SK-N-SH (cell line): ENCODE results near the gene NUP54. TPM values are rescaled to one million over a fixed set of nuclear protein-coding genes. Genes with fewer than 3 reads are reported as not detected.

Source experiments
- CTCF ChIA-PET: fragments of 300-600, 350-600 bp; formaldehyde crosslinking; extraction: SDS; loops from one replicate; lab custom pipeline; 2021; lab: Yijun Ruan, JAX
- POLR2A ChIA-PET: fragments of 350-600 bp; sonication (Branson Sonifier 250); formaldehyde crosslinking; extraction: SDS; loops from one replicate; lab custom pipeline; 2020; ENCODE audit warnings: antibody characterized with exemption, inconsistent platforms; lab: Yijun Ruan, JAX
- DNase-seq: peaks from one replicate; pipeline ENCODE4 v3.0.0; 2012
- H2AFZ ChIP-seq: fragments of 200-600 bp; sonication (generic); 2 replicates; pipeline ENCODE4 v1.8.1; 2016; ENCODE audit warnings: antibody characterized with exemption, mild to moderate bottlenecking, low read depth
- H3F3A ChIP-seq: fragments of 200-600 bp; sonication (generic); replicated peaks from 2 replicates; pipeline ENCODE3; 2016; ENCODE audit warnings: antibody characterized with exemption, mild to moderate bottlenecking; ENCODE audit not compliant: insufficient read depth
- H3K27ac ChIP-seq, 2 experiments: fragments of 200-500 bp in 1 of 2; fragments of 200-600 bp in 1 of 2; sonication (Bioruptor generic) in 1 of 2; sonication (generic), shearing (Covaris generic) in 1 of 2; 2 replicates each; pipeline versions ENCODE4 v1.5.1 to v1.6.1; 2014 to 2016; ENCODE audit warnings: low read depth in 2 of 2, inconsistent platforms in 1 of 2, low read length in 1 of 2, mild to moderate bottlenecking in 1 of 2, mixed read lengths in 1 of 2
- H3K27me3 ChIP-seq: fragments of 200-600 bp; sonication (generic), shearing (Covaris generic); 2 replicates; pipeline ENCODE4 v1.6.1; 2016; ENCODE audit warnings: mixed run types; ENCODE audit not compliant: insufficient read depth
- H3K36me3 ChIP-seq, 2 experiments: fragments of 200-500 bp in 1 of 2; fragments of 200-600 bp in 1 of 2; sonication (Bioruptor generic) in 1 of 2; sonication (generic) in 1 of 2; replicated peaks in 1 of 2; 2 replicates each; pipeline versions ENCODE3 to v1.5.1; 2014 to 2016; ENCODE audit warnings: low read length in 1 of 2, mild to moderate bottlenecking in 1 of 2; ENCODE audit not compliant: insufficient read depth in 2 of 2, control insufficient read depth in 1 of 2
- H3K4me1 ChIP-seq, 2 experiments: fragments of 200-500 bp in 1 of 2; fragments of 200-600 bp in 1 of 2; sonication (Bioruptor generic) in 1 of 2; sonication (generic), shearing (Covaris generic) in 1 of 2; 2 replicates each; pipeline versions ENCODE4 v1.5.1 to v1.6.1; 2014 to 2016; ENCODE audit warnings: low read depth in 1 of 2, low read length in 1 of 2, mixed run types in 1 of 2; ENCODE audit not compliant: insufficient read depth in 2 of 2, control insufficient read depth in 1 of 2
- H3K4me2 ChIP-seq: fragments of 200-600 bp; sonication (generic), shearing (Covaris generic); 2 replicates; pipeline ENCODE4 v1.6.1; 2017; ENCODE audit warnings: mixed run types
- H3K4me3 ChIP-seq, 2 experiments: fragments of 200-500 bp in 1 of 2; fragments of 200-600 bp in 1 of 2; sonication (Bioruptor generic) in 1 of 2; sonication (generic), shearing (Covaris generic) in 1 of 2; 2 replicates each; pipeline versions ENCODE4 v1.5.1 to v1.8.1; 2014 to 2016; ENCODE audit warnings: low read depth in 2 of 2, inconsistent platforms in 1 of 2, low read length in 1 of 2, mild to moderate bottlenecking in 1 of 2, mixed read lengths in 1 of 2, moderate library complexity in 1 of 2
- H3K79me2 ChIP-seq: fragments of 200-600 bp; sonication (generic); 2 replicates; pipeline ENCODE4 v1.8.1; 2017; ENCODE audit warnings: mild to moderate bottlenecking; ENCODE audit not compliant: insufficient read depth
- H3K9ac ChIP-seq: fragments of 200-600 bp; sonication (generic); 2 replicates; pipeline ENCODE4 v1.6.1; 2017; ENCODE audit warnings: mixed run types
- H3K9me2 ChIP-seq: fragments of 200-600 bp; sonication (generic); 2 replicates; pipeline ENCODE4 v1.6.1; 2017; ENCODE audit warnings: mixed run types
- H3K9me3 ChIP-seq: fragments of 200-600 bp; sonication (generic); 2 replicates; pipeline ENCODE4 v1.6.1; 2017; ENCODE audit warnings: mixed run types, mild to moderate bottlenecking, moderate library complexity
- H4K20me1 ChIP-seq: fragments of 200-600 bp; sonication (generic); 2 replicates; pipeline ENCODE4 v1.6.1; 2017; ENCODE audit warnings: mild to moderate bottlenecking, mixed run types; ENCODE audit not compliant: insufficient read depth
- CHD2 ChIP-seq: fragments of 150-350 bp; IDR thresholded peaks from 2 replicates; pipeline ENCODE4 v1.6.1; 2018; ENCODE audit warnings: low read length; ENCODE audit not compliant: partially characterized antibody
- EP300 ChIP-seq, 2 experiments: IDR thresholded peaks; 2 replicates each; pipeline versions ENCODE4 v1.4.0 to v1.6.1; 2012; ENCODE audit warnings: borderline replicate concordance in 1 of 2, low read depth in 1 of 2, low read length in 1 of 2
- FOSL2 ChIP-seq: IDR thresholded peaks from 2 replicates; pipeline ENCODE4 v1.4.0; 2012; ENCODE audit warnings: low read depth, mild to moderate bottlenecking, moderate library complexity, borderline replicate concordance
- FOXJ3 ChIP-seq: sonication (generic); formaldehyde crosslinking; IDR thresholded peaks from 2 replicates; pipeline ENCODE4 v1.5.1; 2020; ENCODE audit warnings: mild to moderate bottlenecking, missing genetic modification reagents
- GABPA ChIP-seq: IDR thresholded peaks from 2 replicates; pipeline ENCODE4 v1.4.0; 2012; ENCODE audit warnings: low read depth, mild to moderate bottlenecking
- GATA2 ChIP-seq: sonication (generic); formaldehyde crosslinking; IDR thresholded peaks from 2 replicates; pipeline ENCODE4 v1.5.0; 2020; ENCODE audit warnings: mild to moderate bottlenecking, missing genetic modification reagents
- IRF3 ChIP-seq: fragments of 150-350 bp; IDR thresholded peaks from 2 replicates; pipeline ENCODE4 v1.6.1; 2016; ENCODE audit warnings: mild to moderate bottlenecking, low read depth, low read length
- JUND ChIP-seq: IDR thresholded peaks from 2 replicates; pipeline ENCODE4 v1.4.0; 2012
- MEF2A ChIP-seq: IDR thresholded peaks from 2 replicates; pipeline ENCODE4 v1.4.0; 2012; ENCODE audit warnings: low read depth, borderline replicate concordance
- PBX3 ChIP-seq: IDR thresholded peaks from 2 replicates; pipeline ENCODE4; 2012
- POLR2AphosphoS5 ChIP-seq: IDR thresholded peaks from 2 replicates; pipeline ENCODE4 v1.6.1; 2012; ENCODE audit warnings: low read depth, low read length
- RCOR1 ChIP-seq: fragments of 150-350 bp; IDR thresholded peaks from 2 replicates; pipeline ENCODE4 v1.6.1; 2017; ENCODE audit warnings: antibody characterized with exemption, low read length
- REST ChIP-seq: IDR thresholded peaks from 2 replicates; pipeline ENCODE4 v1.6.1; 2012; ENCODE audit warnings: mild to moderate bottlenecking, low read depth, low read length, moderate library complexity
- SIN3A ChIP-seq: IDR thresholded peaks from 2 replicates; pipeline ENCODE4 v1.6.1; 2012; ENCODE audit warnings: low read depth, mild to moderate bottlenecking, low read length, moderate library complexity, borderline replicate concordance
- SMC3 ChIP-seq: IDR thresholded peaks from 2 replicates; pipeline ENCODE4 v1.6.1; 2012; ENCODE audit warnings: low read depth, low read length, improper control_type of control experiment
- TAF1 ChIP-seq: IDR thresholded peaks from 2 replicates; pipeline ENCODE4 v1.6.1; 2012; ENCODE audit warnings: low read depth, mild to moderate bottlenecking, low read length, moderate library complexity, borderline replicate concordance
- TCF12 ChIP-seq: IDR thresholded peaks from 2 replicates; pipeline ENCODE4 v1.4.0; 2012
- YY1 ChIP-seq: IDR thresholded peaks from 2 replicates; pipeline ENCODE4 v1.4.0; 2012; ENCODE audit warnings: low read depth, mild to moderate bottlenecking
- WGBS: methylation state at CpG from one replicate; pipeline ENCODE4 v1.1.6; 2017; ENCODE audit warnings: low lambda C conversion rate; 5-methylcytosine and 5-hydroxymethylcytosine counted together
- polyA plus RNA-seq, 3 experiments: library from polyadenylated mRNA; depleted of rRNA; stranded (reverse); fragments of >200 nt; gene quantifications; 2 replicates each; pipeline ENCODE4 v1.2.3, GENCODE V29; 2012
- TF ChIP-seq, protein P1 (sequence below): IDR thresholded peaks from 2 replicates; pipeline ENCODE4 v1.4.0; 2012; ENCODE audit warnings: low read depth, borderline replicate concordance
- TF ChIP-seq, protein P2 (sequence below): IDR thresholded peaks from 2 replicates; pipeline ENCODE4 v1.4.0; 2012; ENCODE audit warnings: low read depth

Gene NUP54
- polyA plus RNA-seq, 1 of the 3 experiments (the other 2 are of a cell fraction), result 19.4 TPM

- peaks cover 5% of the 10 kb centered on the region for H3F3A ChIP-seq
- no peaks in the 10 kb centered on the region for H3K9me2 ChIP-seq
- peaks cover 64% of the 10 kb centered on the region for H3K79me2 ChIP-seq
- H4K20me1 ChIP-seq, result no peaks in the 10 kb centered on the region
- H3K4me1 ChIP-seq, result peaks cover 5 to 9% of the 10 kb centered on the region in 2 experiments; a peak in 2 of 4 replicates
- no peak overlapping the region for H3K4me2 ChIP-seq
- WGBS, result 88% methylated on average over 2 of the region's 2 CpGs
- H3K27me3 ChIP-seq, result no peaks in the 10 kb centered on the region
- peaks cover 22 to 44% of the 10 kb centered on the region in 2 experiments for H3K36me3 ChIP-seq
- H3K27ac ChIP-seq, result no peak overlapping the region
- ChIA-PET CTCF (interaction anchor here (1.4 kb wide), 1 partner anchor 186 kb away, joined by 6 read pairs; no protein-coding TSS in a partner anchor), POLR2A (no interaction called here)
- H3K4me3 ChIP-seq, result no peak overlapping the region
- H3K9me3 ChIP-seq, result no peaks in the 10 kb centered on the region
- no peak for TF ChIP-seq REST
- no peak for TF ChIP-seq SIN3A
- no peak for TF ChIP-seq GABPA
- no peak for TF ChIP-seq EP300 (IDR thresholded peaks at IDR 0.05; ENCODE audit: borderline replicate concordance in 1 of 2, low read depth in 1 of 2, low read length in 1 of 2)
- TF ChIP-seq TAF1, result no peak
- TF ChIP-seq POLR2AphosphoS5, result no peak
- TF ChIP-seq TCF12, result no peak
- TF ChIP-seq, protein P1, sequence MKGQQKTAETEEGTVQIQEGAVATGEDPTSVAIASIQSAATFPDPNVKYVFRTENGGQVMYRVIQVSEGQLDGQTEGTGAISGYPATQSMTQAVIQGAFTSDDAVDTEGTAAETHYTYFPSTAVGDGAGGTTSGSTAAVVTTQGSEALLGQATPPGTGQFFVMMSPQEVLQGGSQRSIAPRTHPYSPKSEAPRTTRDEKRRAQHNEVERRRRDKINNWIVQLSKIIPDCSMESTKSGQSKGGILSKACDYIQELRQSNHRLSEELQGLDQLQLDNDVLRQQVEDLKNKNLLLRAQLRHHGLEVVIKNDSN, result no peak
- TF ChIP-seq PBX3, result no peak
- TF ChIP-seq SMC3, result no peak
- TF ChIP-seq FOSL2, result no peak
- TF ChIP-seq, protein P2, sequence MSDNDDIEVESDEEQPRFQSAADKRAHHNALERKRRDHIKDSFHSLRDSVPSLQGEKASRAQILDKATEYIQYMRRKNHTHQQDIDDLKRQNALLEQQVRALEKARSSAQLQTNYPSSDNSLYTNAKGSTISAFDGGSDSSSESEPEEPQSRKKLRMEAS, result no peak
- no peak for TF ChIP-seq RCOR1
- no peak for TF ChIP-seq FOXJ3
- TF ChIP-seq YY1, result no peak
- TF ChIP-seq CHD2, result no peak
- no peak for TF ChIP-seq IRF3
- no peak for TF ChIP-seq JUND
- TF ChIP-seq GATA2, result no peak
- no peak for TF ChIP-seq MEF2A
- H3K9ac ChIP-seq, result no peak overlapping the region
- no peak overlapping the region for H2AFZ ChIP-seq
- DNase-seq, result no peak
These were observed 44.0 kb upstream of the NUP54 start for GRCh38 chr4:76192236-76192635.
